ENCODE measurements around the gene LYZL4.

LYZL4 gene

DNA sequence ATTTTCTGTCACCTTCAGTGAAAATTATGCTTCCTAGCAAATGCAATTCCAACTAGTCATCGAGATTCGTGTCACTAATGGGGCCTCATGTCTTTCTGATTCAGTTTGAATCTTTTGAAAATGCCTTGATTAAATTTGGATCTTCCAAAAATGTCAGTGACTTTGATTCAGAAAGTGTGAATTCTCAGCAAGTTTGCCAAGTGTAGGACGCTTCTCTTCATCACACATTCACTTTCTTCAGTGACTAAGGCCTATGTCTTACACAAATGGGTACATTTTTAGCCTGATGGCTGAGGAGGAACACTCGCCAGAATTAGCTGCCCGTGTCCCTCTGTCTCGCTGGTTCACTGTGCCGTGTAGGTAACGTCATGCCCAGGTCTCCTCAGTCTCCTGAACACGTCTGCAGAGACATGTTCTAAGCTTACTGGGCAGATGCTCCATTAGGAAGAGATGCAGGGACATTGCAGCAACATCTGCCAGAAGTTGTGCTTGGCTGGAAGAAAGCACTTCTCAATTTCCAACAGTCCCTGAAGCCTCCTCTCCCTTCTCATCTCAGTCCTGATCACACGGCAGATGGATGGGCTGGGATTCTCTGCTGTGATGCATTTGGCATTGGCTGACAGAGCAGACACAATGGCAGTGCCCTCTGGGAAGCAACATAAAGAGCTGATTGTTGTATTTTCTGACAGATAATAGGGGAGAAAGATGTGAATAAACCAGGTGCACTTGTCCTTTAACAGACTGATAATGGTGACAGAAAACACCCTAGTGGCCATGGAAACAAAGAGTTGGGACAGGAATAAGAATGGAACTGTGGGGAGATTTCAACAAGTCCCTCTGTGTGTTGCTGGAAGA lies 29.1 kb upstream of the LYZL4 start:
- peaks cover 2% of the 10 kb centered on the region for H3K4me1 Mint-ChIP-seq (ENCODE audit: low read depth)
- H3K9me3 Mint-ChIP-seq: no peaks in the 10 kb centered on the region
- H3K36me3 Mint-ChIP-seq (ENCODE audit: low read depth): no peaks in the 10 kb centered on the region
- intact Hi-C loops (cut with micrococcal nuclease): loop anchor here (5.0 to 10.0 kb wide), 3 partner anchors 325 to 1855 kb away; no protein-coding TSS in a partner anchor
- peaks cover 31% of the 10 kb centered on the region for H3K27me3 Mint-ChIP-seq
- peak overlapping the region; percentile 25 for H3K27ac Mint-ChIP-seq
- no peak overlapping the region for H3K4me3 Mint-ChIP-seq

DNA sequence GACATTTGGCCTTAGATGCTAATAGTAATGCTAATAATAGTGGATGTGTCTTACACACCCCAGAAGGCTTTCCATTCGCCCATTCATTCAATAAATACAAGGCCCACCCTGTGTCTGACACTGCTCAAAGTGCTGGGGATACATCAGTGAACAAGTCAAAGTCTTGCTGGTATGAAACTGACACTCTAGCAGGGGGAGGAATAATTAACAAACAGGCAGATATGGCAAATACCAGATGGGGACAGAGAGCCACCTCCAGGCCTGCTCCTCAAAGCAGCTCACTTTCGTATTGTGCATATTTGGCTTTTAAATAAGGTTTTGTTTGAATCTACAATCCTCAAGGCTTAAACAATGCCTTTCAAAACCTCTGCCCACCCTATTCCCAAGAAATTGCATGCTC lies 28.3 kb upstream of the LYZL4 start:
- Mint-ChIP-seq H3K27ac (no peak overlapping the region), H3K27me3 (peaks cover 35% of the 10 kb centered on the region), H3K9me3 (no peaks in the 10 kb centered on the region), H3K36me3 (ENCODE audit: low read depth) (no peaks in the 10 kb centered on the region), H3K4me1 (ENCODE audit: low read depth) (peaks cover 6% of the 10 kb centered on the region), H3K4me3 (no peak overlapping the region)
- intact Hi-C loops (cut with micrococcal nuclease): no loop called here

DNA sequence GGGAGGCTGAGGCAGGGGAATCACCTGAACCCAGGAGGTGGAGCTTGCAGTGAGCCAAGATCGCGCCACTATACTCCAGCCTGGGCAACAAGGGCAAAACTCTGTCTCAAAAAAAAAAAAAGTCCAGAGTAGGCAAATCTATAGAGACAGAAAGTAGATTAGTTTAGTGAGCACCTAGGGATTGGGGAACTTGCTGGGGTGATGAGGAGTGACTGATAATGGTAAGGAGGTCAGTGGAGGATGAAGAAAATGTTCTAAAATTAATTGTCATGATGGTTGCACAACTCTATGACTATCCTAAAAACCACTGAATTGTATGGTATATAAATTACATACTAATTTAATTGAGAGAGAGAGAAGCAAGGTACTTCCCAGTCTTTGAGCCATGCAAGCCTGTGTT lies 27.8 kb upstream of the LYZL4 start:
- H3K27ac Mint-ChIP-seq: no peak overlapping the region
- intact Hi-C loops (cut with micrococcal nuclease): no loop called here

DNA sequence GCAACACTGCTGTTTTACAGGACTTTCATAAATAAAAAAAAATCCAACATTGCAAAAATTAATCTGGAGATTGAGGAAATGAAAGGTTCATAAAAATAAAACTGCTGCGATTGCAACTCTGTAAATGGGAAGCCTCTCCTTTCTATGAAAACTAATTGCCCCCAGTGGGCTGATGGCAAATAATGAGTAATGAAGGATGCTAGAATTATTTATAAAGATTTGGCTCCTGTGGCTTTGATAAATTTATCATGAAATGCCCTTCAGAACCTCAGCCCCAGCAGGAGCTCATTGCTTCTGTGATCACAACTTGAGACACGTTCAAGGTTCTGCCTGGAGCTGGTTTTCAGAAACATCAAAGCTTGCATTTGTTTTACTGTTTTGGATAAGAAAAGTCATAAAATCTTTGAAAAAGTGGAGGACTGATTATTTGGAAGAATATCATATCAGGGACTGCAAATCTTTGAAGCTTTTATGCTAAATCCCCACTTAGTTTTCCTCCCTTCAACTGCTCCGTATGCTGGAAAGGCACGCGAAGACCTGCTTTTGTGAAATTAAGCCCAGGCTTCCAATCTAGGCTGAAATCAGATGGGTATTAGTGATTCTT lies 24.5 kb upstream of the LYZL4 start:
- Mint-ChIP-seq H3K4me3 (no peak overlapping the region), H3K27ac (no peak overlapping the region), H3K36me3 (ENCODE audit: low read depth) (no peaks in the 10 kb centered on the region), H3K4me1 (ENCODE audit: low read depth) (peaks cover 6% of the 10 kb centered on the region), H3K27me3 (peaks cover 38% of the 10 kb centered on the region), H3K9me3 (peaks cover 22% of the 10 kb centered on the region)
- intact Hi-C loops (cut with micrococcal nuclease): no loop called here

More for the DNA sequence above, 27.8 kb upstream of the LYZL4 start:
- peaks cover 4% of the 10 kb centered on the region for H3K9me3 Mint-ChIP-seq
- no peaks in the 10 kb centered on the region for H3K36me3 Mint-ChIP-seq (ENCODE audit: low read depth)
- H3K27me3 Mint-ChIP-seq: peaks cover 37% of the 10 kb centered on the region
- peaks cover 6% of the 10 kb centered on the region for H3K4me1 Mint-ChIP-seq (ENCODE audit: low read depth)
- H3K4me3 Mint-ChIP-seq: no peak overlapping the region

DNA sequence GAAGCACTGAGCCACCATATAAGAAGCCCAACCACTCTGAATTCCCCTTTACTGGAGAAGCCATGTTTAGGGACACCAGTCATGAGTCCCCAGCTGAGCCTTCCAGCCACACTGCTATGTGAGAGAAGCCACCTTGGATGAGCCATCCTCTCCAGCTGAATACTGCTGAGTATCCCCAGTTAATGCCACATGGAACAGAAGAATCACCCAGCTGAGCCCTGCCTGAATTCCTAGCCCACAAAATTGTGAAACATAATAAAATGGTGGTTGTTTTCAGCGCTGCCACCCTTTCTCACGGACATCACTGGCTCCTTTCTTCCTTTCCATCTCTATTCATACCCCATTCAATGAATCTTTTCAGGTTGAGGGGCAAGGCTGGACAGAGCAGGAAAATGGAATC lies 22.1 kb upstream of the LYZL4 start:
- no peak overlapping the region for H3K27ac Mint-ChIP-seq
- H3K36me3 Mint-ChIP-seq (ENCODE audit: low read depth): no peaks in the 10 kb centered on the region
- H3K4me3 Mint-ChIP-seq: no peak overlapping the region
- peaks cover 42% of the 10 kb centered on the region for H3K27me3 Mint-ChIP-seq
- intact Hi-C loops (cut with micrococcal nuclease): no loop called here
- peaks cover 12% of the 10 kb centered on the region for H3K4me1 Mint-ChIP-seq (ENCODE audit: low read depth)
- peaks cover 22% of the 10 kb centered on the region for H3K9me3 Mint-ChIP-seq

DNA sequence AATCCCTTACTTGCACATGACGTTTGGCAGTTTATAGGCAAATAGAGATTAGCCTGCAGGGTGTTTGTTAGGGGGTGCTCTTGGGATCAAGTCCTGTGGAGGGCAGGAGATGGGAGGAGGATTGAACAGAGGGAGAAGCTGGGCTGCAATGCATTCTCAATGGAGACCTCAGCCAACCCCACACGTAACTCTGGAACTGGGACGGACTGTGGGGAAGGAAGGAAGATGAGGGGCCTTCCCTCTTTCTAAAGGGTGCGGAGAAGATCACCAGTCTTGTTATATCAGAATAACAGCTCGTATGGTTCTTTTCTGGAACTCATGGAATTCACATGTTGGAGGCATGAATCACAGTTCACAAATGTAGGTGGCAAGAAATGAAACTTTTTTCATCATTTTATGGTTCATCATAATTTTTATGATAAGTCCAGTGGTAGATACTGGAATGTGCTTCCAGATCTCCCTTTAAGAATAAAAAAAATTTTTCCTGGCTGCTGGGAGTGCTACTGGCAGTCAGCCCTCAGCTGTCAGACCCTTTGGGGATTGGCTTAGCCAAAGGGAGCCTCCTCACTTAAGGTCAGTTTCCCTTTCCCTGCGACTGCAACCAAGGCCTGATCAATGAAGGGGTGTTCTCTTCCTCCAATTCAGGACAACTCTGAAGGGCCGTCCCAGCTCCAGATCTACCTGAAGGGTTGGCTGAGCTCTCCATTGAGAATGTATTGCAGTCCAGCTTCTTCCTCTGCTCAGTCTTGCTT lies 20.5 kb upstream of the LYZL4 start:
- no peak overlapping the region for H3K4me3 Mint-ChIP-seq

DNA sequence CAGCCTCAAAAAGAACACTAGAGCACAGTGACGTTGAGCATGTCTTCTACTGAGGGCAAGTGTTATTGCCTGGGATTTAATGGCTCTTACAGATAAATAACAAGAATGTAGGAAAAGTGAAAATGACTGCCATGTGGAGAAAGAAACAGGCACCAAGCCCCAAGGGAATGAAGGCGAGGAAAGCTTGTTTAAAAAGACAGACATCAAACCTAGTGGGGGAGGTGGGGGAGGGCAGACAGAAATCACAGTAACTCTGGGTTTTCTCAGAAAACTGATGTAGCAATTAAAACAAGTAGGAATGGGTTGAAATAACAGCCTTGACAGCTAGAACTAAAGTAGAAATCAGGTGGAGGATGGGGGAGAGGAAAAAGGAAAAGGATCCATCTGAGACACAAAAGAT lies 18.4 kb upstream of the LYZL4 start:
- H3K27ac Mint-ChIP-seq: no peak overlapping the region
- peaks cover 22% of the 10 kb centered on the region for H3K9me3 Mint-ChIP-seq
- H3K4me1 Mint-ChIP-seq (ENCODE audit: low read depth): peaks cover 6% of the 10 kb centered on the region
- no peak overlapping the region for H3K4me3 Mint-ChIP-seq
- no peaks in the 10 kb centered on the region for H3K36me3 Mint-ChIP-seq (ENCODE audit: low read depth)
- H3K27me3 Mint-ChIP-seq: peaks cover 41% of the 10 kb centered on the region
- intact Hi-C loops (cut with micrococcal nuclease): no loop called here

More for the DNA sequence above, 20.5 kb upstream of the LYZL4 start:
- Mint-ChIP-seq H3K27me3 (peaks cover 40% of the 10 kb centered on the region), H3K4me1 (ENCODE audit: low read depth) (peaks cover 12% of the 10 kb centered on the region), H3K36me3 (ENCODE audit: low read depth) (no peaks in the 10 kb centered on the region), H3K9me3 (peaks cover 22% of the 10 kb centered on the region), H3K27ac (no peak overlapping the region)
- intact Hi-C loops (cut with micrococcal nuclease): no loop called here

DNA sequence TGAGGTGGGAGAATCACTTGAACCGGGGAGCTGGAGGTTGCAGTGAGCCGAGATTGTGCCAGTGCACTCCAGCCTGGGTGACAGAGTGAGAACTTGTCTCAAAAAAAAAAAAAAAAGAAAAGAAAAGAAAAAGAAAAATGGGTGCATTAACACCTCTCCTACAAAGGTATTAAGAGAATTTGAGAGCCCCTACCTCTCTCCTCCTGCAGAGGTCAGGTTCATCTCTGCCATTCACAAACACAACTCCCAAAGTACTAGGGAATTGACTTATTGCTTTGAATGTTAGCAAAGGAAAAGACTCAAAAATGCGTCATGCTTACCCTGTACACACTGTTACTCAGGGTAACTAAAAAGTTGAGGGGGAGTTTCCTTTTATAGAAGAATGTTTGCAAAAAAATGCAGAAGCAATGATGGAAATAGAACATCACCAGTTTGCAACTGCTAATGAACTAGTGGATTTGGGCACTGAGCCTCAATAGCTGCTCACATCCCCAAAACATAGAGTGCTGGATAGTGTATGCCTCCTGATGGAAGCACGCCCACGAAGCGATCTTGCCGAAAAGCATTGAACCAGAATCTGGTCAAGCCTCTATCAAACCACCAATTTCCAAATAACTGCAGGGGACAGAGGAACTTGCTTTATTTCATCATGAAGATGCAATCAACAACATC lies 15.5 kb upstream of the LYZL4 start:
- Mint-ChIP-seq H3K27me3 (peaks cover 21% of the 10 kb centered on the region), H3K36me3 (ENCODE audit: low read depth) (no peaks in the 10 kb centered on the region), H3K27ac (no peak overlapping the region), H3K4me1 (ENCODE audit: low read depth) (peaks cover 6% of the 10 kb centered on the region), H3K4me3 (no peak overlapping the region), H3K9me3 (no peaks in the 10 kb centered on the region)
- intact Hi-C loops (cut with micrococcal nuclease): no loop called here

DNA sequence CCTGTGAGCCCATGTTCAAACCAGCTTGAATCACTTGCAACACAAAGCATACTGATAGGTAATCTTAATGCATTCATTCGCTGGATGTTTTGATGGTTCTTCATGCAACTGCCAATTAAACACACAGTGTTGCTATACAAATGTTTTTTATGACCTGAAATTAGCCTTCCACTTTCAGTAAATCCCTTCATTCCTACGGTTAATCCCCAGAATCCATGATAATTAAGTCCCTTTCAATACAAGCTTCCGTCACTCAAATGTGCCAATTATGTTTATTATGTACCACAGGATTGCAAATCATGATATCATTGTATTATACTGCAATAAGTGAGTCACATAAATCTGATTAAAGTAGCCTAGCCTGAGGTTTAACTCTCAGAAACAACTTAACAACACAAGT lies 14.5 kb upstream of the LYZL4 start:
- intact Hi-C loops (cut with micrococcal nuclease): no loop called here
- peaks cover 6% of the 10 kb centered on the region for H3K4me1 Mint-ChIP-seq (ENCODE audit: low read depth)
- H3K27ac Mint-ChIP-seq: no peak overlapping the region
- no peak overlapping the region for H3K4me3 Mint-ChIP-seq
- peaks cover 20% of the 10 kb centered on the region for H3K27me3 Mint-ChIP-seq
- no peaks in the 10 kb centered on the region for H3K36me3 Mint-ChIP-seq (ENCODE audit: low read depth)
- no peaks in the 10 kb centered on the region for H3K9me3 Mint-ChIP-seq

DNA sequence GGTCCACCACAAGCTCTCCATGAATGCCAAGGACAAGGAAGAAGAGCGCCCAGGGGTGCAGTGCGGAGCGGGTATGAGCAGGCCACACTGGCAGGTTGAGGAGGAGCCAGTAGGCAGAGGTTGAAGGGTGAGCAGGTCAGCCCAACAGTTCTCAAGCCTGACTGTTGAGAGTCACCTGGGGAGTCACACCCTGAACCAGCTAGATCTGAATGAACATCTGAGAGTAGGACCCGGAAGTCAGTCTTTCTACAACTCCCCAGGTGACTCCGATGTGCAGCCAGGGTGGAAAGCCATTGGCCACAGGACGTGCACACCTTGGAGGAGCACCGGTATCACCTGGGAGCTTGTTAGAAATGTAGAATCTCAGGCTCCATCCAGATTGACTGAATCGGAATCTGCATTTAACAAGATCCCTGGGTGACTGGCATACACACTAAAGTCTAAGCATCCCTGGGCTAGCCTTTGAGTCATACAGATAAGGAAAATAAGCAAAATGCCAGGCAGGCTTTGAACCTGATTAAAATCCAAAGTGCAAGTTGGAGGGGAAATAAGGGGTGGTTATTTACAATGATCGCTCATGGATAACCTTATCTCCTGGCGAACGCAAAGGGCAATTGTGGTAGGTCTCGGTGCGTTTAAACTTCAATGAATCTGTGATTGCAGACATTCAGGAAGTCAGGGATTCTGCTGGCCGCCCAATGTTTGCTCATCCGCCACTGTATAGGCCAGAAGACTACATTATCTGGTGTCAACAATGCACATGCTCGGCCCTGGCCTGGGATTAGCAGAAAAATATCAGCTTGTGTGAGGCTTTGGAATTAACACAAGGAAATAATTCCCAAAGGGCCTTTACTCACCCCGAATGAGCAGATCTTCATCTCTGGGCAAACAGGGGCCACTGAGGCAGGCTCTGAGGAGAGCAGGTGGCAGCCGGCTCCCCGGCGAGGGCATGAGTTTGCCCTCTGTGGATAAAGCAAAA lies 11.7 kb upstream of the LYZL4 start:
- Mint-ChIP-seq H3K27ac (no peak overlapping the region), H3K4me3 (no peak overlapping the region), H3K36me3 (ENCODE audit: low read depth) (no peaks in the 10 kb centered on the region), H3K9me3 (no peaks in the 10 kb centered on the region), H3K4me1 (ENCODE audit: low read depth) (no peaks in the 10 kb centered on the region), H3K27me3 (peaks cover 10% of the 10 kb centered on the region)
- intact Hi-C loops (cut with micrococcal nuclease): no loop called here

DNA sequence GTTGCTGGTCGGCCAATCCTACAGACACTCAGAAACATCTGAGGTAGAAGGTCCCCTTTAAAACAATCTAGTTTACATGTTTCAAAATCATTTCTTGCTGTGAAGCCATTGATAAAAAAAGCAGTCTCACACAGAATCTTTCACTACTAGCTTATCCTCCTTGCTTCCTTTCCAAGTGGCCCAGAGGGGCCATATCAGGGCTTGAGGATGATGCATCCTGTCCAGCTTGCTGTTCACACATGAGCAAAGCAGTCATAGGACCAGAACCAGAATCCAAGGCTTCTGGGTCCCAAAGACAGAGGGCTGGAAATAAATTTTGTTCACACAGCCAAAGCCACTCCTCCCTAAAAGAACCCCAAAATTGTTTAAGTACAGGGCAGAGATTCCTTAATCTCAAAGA lies 9.2 kb upstream of the LYZL4 start:
- intact Hi-C loops (cut with micrococcal nuclease): no loop called here
- Mint-ChIP-seq H3K36me3 (ENCODE audit: low read depth) (no peaks in the 10 kb centered on the region), H3K4me1 (ENCODE audit: low read depth) (no peaks in the 10 kb centered on the region), H3K4me3 (no peak overlapping the region), H3K27ac (no peak overlapping the region), H3K27me3 (peaks cover 12% of the 10 kb centered on the region), H3K9me3 (no peaks in the 10 kb centered on the region)

DNA sequence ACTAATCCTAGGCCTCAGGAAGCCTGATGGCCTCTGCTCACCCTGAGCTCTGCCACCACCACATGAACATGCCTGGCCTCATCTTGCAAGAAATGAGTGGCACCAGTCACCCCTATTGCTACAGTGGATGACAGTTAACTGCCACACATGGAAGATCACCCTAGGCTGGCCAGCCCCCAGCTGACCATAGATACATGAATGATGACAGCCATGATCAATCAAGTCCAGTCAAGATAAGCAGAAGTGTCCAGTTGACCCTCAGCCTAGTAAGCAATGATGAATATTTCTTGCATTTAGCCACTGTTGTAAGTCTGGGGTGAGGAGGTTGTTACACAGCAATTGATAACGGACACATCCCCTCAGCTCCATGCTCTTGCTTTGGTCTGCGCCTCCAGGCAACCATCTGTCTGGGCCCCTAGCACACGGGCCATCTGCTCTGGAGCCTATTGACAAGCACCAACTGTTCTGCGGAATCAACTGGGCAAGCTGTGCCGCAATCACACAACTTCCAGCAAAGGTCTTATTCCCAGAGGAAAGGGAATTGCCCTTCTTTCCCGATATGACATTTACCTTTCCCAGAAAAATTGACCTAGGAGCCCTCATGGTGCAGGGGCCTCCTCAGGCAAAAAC lies 2.2 kb upstream of the LYZL4 start:
- peaks cover 17% of the 10 kb centered on the region for H3K27me3 Mint-ChIP-seq
- H3K27ac Mint-ChIP-seq: no peak overlapping the region
- H3K4me3 Mint-ChIP-seq: no peak overlapping the region
- H3K9me3 Mint-ChIP-seq: no peaks in the 10 kb centered on the region
- intact Hi-C loops (cut with micrococcal nuclease): no loop called here
- no peaks in the 10 kb centered on the region for H3K36me3 Mint-ChIP-seq (ENCODE audit: low read depth)
- no peaks in the 10 kb centered on the region for H3K4me1 Mint-ChIP-seq (ENCODE audit: low read depth)
